Activated naive CD4-positive, alpha-beta T cell treated with Interleukin-2 at 50 U/mL for 16 hours (primary cell): ENCODE results near the gene SUMO3.

Source experiments
- DNase-seq: peaks from one replicate; pipeline ENCODE4 v3.0.0-alpha.2; 2020

Gene SUMO3

DNA sequence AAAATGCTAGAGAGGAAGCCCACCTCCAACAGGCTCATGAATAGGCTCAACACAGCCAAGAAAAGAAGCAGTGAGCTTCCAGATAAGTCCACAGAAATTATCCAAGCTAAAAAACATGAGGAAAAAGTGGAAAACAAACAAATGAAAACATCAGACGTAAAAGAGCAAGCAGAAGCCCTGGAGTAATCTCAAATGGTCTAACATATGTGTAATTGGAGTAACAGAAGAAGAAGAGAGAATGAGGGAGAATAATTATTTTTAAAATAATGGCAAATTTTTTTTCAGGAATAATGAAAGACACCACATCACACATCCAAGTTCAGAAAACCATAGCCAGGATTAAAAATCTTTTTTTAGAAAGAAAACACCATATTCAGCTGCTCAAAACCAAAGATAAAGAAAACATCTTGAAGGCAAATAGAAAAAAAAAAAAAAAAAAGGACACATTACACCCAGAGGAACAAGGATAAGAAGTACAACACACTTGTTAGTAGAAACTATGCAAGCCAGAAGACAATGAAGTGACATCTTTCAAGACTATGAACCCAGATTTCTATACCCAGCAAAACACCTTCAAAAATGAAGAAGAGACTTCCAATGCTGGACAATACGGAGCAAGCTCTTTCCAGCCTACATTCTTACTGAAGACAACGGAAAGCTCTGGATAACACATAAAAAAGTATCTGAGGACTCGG, 10.6 kb upstream of the SUMO3 start:
- no peak for DNase-seq

DNA sequence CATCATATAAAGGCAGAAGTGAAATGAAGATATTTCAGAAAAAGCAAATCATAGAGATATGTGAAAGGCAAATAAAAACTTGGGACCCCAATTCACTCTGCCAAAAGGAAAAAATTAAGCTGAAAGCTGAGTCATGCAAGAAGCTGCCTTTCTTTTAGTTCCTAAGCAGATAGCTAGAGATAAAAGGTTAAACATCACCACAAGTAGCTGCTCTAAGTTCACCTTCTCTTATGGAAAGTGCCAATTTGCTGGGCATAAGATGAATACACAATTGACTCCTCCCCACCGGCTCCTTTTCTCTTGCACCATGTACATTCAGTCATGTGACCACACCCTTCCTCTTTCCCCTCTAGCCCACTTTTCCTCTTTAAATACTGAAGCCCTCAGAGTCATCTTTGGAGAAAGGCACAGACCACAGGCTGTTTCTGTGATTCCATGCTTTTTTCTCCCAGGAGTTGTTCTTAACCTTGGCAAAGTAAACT, 5.4 kb upstream of the SUMO3 start:
- DNase-seq = no peak

- no peak for DNase-seq
Observed at GRCh38 chr21:44822484-44823178, 4.8 kb upstream of the SUMO3 start.

- DNase-seq = no peak
Observed at GRCh38 chr21:44820851-44821250, 3.0 kb upstream of the SUMO3 start.

DNA sequence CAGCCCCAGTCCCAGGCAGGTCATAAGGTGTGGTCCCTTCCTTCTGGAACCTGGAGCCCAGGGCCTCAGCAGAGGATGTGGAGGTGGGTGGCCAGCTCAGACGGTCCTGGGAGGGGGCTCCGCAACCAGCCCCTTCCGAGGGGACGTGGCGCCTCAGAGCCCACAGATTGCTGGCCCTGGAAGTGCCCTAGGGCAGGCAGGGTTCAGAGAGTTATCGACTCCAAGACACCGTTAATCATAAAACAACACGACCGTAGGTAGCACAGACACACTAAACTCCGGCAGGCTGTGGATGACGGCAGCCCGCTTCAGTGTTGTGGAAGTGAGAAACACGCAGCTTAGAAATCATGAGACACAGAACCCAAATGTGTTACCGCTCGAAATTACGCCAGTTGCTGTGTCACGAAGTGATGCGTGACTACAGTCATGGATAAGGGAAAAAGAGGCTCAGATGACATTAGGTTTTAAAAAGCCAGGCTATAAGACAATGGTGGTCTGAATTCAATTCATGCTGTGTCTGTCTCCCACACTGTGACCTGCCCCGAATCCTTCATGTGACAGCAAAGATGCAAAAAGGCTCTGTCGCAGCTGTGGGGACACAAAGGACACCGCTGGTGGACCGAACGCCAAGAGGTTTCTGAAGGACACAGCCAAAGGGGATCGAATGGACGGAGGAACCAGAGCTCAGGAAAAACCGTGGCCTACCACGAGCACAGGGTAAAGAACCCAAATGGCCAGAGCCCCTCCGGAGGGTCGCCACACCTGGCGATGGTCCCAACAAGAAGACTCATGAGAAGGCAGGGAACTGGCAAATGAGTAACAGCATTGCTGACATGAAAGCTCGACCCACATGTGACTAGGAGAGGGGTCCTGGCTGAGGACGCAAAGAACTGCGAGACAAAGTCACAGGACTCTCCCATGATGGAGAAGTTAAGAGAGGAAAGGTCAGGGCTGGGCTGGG, 1.7 kb upstream of the SUMO3 start:
- DNase-seq = no peak

GRCh38 chr21:44818640-44819011, 764 bp upstream of the SUMO3 start:
- no peak for DNase-seq

GRCh38 chr21:44817506-44817880, 369 bp downstream of the SUMO3 start:
- peak; percentile 90 for DNase-seq

- DNase-seq = no peak
Observed at GRCh38 chr21:44816761-44817505, 929 bp downstream of the SUMO3 start.

DNA sequence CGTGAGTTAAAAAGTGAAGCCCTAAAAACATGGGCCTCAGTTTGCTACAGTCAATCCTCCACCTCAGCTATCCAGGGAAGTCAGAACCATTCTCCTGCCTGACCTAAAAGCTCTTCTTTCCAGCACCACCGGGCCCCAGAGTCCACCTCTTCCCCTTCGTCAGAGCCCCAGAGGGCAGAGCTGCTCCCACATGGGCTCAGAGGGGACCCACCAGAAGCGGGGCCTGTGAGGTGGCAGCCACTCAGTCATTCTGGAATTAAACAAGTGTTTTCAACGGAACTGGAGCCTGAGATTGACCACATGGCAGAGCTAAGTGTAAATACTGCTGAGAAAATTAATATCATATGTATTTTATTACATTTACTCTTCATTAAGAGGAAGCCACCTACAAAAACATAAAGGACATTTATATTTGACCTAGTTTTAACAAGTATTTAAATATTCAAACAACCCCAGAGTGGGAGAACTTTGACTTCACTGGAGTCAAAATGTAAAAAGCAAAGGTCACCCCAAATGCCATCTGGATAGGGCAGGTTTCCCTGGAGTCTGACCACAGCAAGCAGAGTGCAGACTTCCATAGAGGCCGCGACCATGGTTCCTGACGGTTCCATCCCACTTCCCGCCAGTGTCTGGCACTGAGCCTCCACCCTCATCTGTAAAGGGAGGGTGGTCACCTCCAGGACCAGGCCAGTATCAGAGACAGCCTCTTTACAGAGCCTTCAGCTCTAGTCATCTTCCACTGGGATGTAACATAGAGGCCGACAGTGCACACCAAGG, 1.8 kb downstream of the SUMO3 start:
- no peak for DNase-seq

- DNase-seq = no peak
Observed at GRCh38 chr21:44815225-44815624, 2.6 kb downstream of the SUMO3 start.

- no peak for DNase-seq
Observed at GRCh38 chr21:44814498-44815023, 3.3 kb downstream of the SUMO3 start.

GRCh38 chr21:44813727-44814126, 4.1 kb downstream of the SUMO3 start:
- DNase-seq = no peak

DNA sequence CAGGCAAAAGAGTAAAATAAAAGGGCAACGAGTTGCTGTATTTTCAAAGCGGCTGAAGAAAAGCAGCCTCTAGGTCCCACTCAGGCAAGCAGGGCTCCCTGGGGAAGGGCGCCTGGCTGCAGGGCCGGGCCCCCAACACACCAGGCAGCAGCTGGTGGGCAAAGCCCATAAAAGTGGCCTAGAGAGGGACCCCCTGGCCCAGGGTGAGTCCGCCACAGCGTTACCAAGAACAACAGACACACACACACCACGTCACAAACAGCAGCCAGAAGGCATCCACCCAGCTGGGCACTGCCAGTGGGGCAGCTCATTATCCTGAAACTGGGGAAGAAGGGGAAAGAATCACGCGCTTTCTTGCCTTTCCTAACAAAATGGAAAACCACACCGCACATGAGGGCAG, 4.7 kb downstream of the SUMO3 start:
- no peak for DNase-seq

- no peak for DNase-seq
Observed at GRCh38 chr21:44812640-44813039, 5.2 kb downstream of the SUMO3 start.

DNA sequence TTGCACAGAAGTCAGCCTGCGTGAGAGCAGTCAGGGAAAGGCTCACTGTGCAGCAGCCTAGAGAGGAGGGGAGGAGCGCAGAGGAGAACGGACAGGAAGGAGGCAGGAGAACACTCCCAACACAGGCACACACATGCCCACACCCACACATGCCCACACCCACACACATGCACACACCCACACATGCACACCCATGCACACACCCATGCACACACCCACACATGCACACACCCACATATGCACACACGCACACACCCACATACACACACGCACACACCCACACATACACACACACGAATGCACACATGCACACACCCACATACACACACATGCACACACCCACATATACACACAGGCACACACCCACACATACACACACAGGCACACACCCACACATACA, 7.1 kb downstream of the SUMO3 start:
- DNase-seq = no peak

DNA sequence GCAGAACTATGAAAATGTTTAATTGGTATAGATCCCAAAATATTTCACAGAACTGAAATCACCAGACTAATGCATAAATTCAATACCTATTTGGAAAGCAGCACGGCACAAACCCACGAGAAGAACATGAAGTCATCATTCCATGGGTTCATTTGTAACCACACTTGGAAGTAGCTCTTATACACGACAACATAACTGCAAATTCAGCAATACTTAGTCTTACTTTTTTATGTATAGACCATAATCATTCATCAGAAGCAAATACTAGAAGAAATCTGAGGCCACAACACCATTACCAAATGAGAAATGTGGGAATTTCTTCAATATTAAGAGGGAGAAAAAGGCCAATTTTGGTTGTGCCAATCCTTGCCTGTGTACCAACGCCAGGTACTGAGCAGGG, 12.0 kb downstream of the SUMO3 start:
- no peak for DNase-seq

GRCh38 chr21:44805226-44805625, 12.6 kb downstream of the SUMO3 start:
- DNase-seq = no peak

DNA sequence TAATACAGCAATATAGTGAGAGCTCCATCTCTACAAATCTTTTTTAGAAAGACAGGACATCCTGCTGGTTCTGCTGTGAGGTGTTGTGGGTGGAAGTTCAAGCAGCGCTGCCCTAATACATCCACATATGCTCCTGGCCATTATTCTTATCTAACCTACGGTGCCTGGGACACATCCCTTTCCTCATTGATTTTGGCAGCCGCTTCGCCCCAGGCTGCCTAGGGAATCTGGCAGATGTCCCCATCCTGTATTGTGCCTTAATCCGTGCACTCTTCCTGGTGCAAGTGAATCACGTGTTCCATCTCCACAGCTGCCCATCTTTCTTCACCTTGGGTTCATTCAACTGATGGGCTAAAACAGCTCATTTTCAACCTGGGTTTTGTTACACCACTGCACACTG, 13.1 kb downstream of the SUMO3 start:
- no peak for DNase-seq

GRCh38 chr21:44803651-44804050, 14.2 kb downstream of the SUMO3 start:
- DNase-seq = no peak

DNA sequence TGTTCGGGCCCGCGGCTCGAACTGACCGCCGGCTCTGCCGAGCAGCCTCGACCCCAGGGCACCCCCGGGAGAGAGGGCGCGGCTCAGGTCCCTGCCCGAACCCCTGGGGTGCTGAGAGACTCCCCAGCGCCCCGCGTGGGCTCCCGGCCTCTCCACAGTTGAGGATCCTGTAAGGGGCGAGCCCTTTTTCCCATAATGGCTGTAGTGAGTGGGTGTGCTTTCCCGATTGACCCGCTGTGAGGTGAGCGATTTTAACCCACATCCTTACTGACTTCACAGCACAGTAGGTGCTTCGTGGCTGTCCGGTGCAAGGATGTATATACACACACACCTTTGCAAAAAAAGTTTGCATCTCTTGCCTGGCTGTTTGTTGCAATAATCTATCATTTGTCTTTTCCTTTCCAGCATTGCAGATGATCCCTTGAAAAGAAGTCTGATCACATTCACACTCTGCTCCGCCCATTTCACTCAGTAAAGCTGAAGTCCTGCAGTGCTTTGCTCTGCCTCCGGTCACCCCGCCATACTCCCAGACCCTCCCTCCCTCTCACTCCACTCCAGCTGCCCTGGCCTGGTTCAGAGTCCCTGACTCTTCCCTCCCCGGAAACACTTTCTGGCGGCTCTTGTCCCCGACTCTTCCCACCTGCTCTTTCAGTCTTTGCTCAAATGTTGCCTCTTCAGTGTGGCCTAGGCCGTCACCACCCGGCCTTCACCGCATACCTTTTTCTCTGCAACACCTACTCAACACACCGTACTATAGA, 15.3 kb downstream of the SUMO3 start:
- no peak for DNase-seq
